Posterior cingulate gyrus (tissue), 11 donors: ENCODE results near the gene MAMDC2.

Experiments
- DNase-seq, 10 donors: peaks; one replicate each; pipeline versions ENCODE4 v3.0.0 to v3.0.0-alpha.2; 2020 to 2021; ENCODE audit warnings: mixed read lengths in 3 of 10
- intact Hi-C: fragments of 100-400 bp; cut with DNase I; formaldehyde crosslinking; loops from one replicate; pipeline ENCODE4 v1.15.1; 2023

Gene MAMDC2

GRCh38 chr9:70100362-70100761 lies 56.7 kb downstream of the MAMDC2 start:
- DNase-seq = no peak
- intact Hi-C loops = no loop called here

GRCh38 chr9:70101265-70101664 lies 57.6 kb downstream of the MAMDC2 start:
- DNase-seq = no peak
- intact Hi-C loops = no loop called here

- intact Hi-C loops = no loop called here
- DNase-seq = no peak
Measured at GRCh38 chr9:70105147-70105546, 61.5 kb downstream of the MAMDC2 start.

GRCh38 chr9:70106571-70106970 lies 62.9 kb downstream of the MAMDC2 start:
- intact Hi-C loops = no loop called here
- peak in 1 of 10 donors; percentile 52 for DNase-seq

GRCh38 chr9:70107558-70107957 lies 63.9 kb downstream of the MAMDC2 start:
- no peak for DNase-seq
- intact Hi-C loops = no loop called here

GRCh38 chr9:70108181-70108580 lies 64.5 kb downstream of the MAMDC2 start:
- intact Hi-C loops = no loop called here
- no peak for DNase-seq

- intact Hi-C loops = loop anchor here (1.0 kb wide), 1 partner anchor 138 kb away; no protein-coding TSS in a partner anchor
- DNase-seq = no peak
Measured at GRCh38 chr9:70110194-70111041, 66.8 kb downstream of the MAMDC2 start.

GRCh38 chr9:70111042-70111602 lies 67.5 kb downstream of the MAMDC2 start:
- DNase-seq = peak; percentile 22 to 95 (median 72)
- intact Hi-C loops = loop anchor here (1.0 kb wide), 1 partner anchor 139 kb away; no protein-coding TSS in a partner anchor

GRCh38 chr9:70111641-70112236 lies 68.1 kb downstream of the MAMDC2 start:
- no peak for DNase-seq
- intact Hi-C loops = loop anchor here (1.0 kb wide), 1 partner anchor 139 kb away; no protein-coding TSS in a partner anchor

GRCh38 chr9:70112981-70113380 lies 69.3 kb downstream of the MAMDC2 start:
- no peak for DNase-seq
- intact Hi-C loops = no loop called here

- peak in 9 of 10 donors; percentile 14 to 93 (median 44) for DNase-seq
- intact Hi-C loops = no loop called here
Measured at GRCh38 chr9:70113403-70114022, 69.9 kb downstream of the MAMDC2 start.

- no peak for DNase-seq
- intact Hi-C loops = no loop called here
Measured at GRCh38 chr9:70114898-70115297, 71.2 kb downstream of the MAMDC2 start.

GRCh38 chr9:70117835-70118319 lies 74.2 kb downstream of the MAMDC2 start:
- DNase-seq = no peak
- intact Hi-C loops = no loop called here

GRCh38 chr9:70119786-70120185 lies 76.1 kb downstream of the MAMDC2 start:
- DNase-seq = no peak
- intact Hi-C loops = no loop called here

- peak in 2 of 10 donors; percentile 15 to 87 for DNase-seq
- intact Hi-C loops = no loop called here
Measured at GRCh38 chr9:70120834-70121510, 77.3 kb downstream of the MAMDC2 start.

GRCh38 chr9:70121818-70122436 lies 78.3 kb downstream of the MAMDC2 start:
- intact Hi-C loops = no loop called here
- no peak for DNase-seq

GRCh38 chr9:70123695-70124094 lies 80.0 kb downstream of the MAMDC2 start:
- intact Hi-C loops = no loop called here
- DNase-seq = no peak

- intact Hi-C loops = no loop called here
- DNase-seq = no peak
Measured at GRCh38 chr9:70125621-70126263, 82.1 kb downstream of the MAMDC2 start.

- DNase-seq = no peak
- intact Hi-C loops = no loop called here
Measured at GRCh38 chr9:70127036-70127435, 83.4 kb downstream of the MAMDC2 start.
